IMR-90 (cell line): ENCODE results near the gene GRID1. TPM values are rescaled to one million over a fixed set of nuclear protein-coding genes. Genes with fewer than 3 reads are reported as not detected.

Experiments used
- ATAC-seq: fragments of 200-7000 bp; cut with Tn5 transposase; 2 replicates; pipeline ENCODE4 v1.9.1; 2020; ENCODE audit warnings: low read depth, mild to moderate bottlenecking, moderate library complexity
- BruUV-seq: library from RNA; stranded (reverse); fragments of 400-500 nt; replicated peaks from 2 replicates; lab custom pipeline; 2021; lab: Mats Ljungman, UMichigan
- CTCF ChIA-PET: fragments of 300-600 bp; formaldehyde crosslinking; extraction: SDS; loops from one replicate; lab custom pipeline; 2021; ENCODE audit warnings: antibody characterized with exemption; lab: Yijun Ruan, JAX
- POLR2A ChIA-PET: fragments of 300-600 bp; sonication (Branson Sonifier 250); formaldehyde crosslinking; loops from one replicate; lab custom pipeline; 2022; ENCODE audit warnings: antibody characterized with exemption; ENCODE audit not compliant: unreplicated experiment; lab: Charles Lee
- DNase-seq: peaks from one replicate; pipeline ENCODE4 v3.0.0; 2013
- H2AFZ ChIP-seq: replicated peaks from 2 replicates; pipeline ENCODE3; 2013; ENCODE audit warnings: low read length, mild to moderate bottlenecking; ENCODE audit not compliant: poor library complexity
- H2AK5ac ChIP-seq: 2 replicates; pipeline ENCODE4 v1.6.1; 2013; ENCODE audit warnings: low read depth, low read length, inconsistent platforms
- H2AK9ac ChIP-seq: replicated peaks from 2 replicates; pipeline ENCODE3; 2013; ENCODE audit warnings: mild to moderate bottlenecking, low read depth, low read length, moderate library complexity; ENCODE audit not compliant: poor library complexity
- H2BK120ac ChIP-seq: 2 replicates; pipeline ENCODE4 v1.6.1; 2013; ENCODE audit warnings: low read depth, low read length, inconsistent platforms
- H2BK15ac ChIP-seq: 3 replicates; pipeline ENCODE4 v1.6.1; 2013; ENCODE audit warnings: low read depth, low read length, inconsistent platforms
- H2BK20ac ChIP-seq: 2 replicates; pipeline ENCODE4 v1.6.1; 2013; ENCODE audit warnings: low read depth, mild to moderate bottlenecking, inconsistent platforms, low read length, moderate library complexity
- H2BK5ac ChIP-seq: 2 replicates; pipeline ENCODE4 v1.6.1; 2013; ENCODE audit warnings: mild to moderate bottlenecking, low read depth, low read length, inconsistent platforms; ENCODE audit not compliant: poor library complexity, severe bottlenecking
- H3K14ac ChIP-seq: replicated peaks from 2 replicates; pipeline ENCODE4 v1.6.1; 2013; ENCODE audit warnings: low read depth, low read length, inconsistent platforms
- H3K18ac ChIP-seq: 2 replicates; pipeline ENCODE4 v1.6.1; 2013; ENCODE audit warnings: low read depth, low read length, control low read depth
- H3K23ac ChIP-seq: 2 replicates; pipeline ENCODE4 v1.6.1; 2013; ENCODE audit warnings: low read depth, low read length, inconsistent platforms
- H3K27ac ChIP-seq: 2 replicates; pipeline ENCODE4 v1.5.1; 2013; ENCODE audit warnings: mild to moderate bottlenecking, control low read depth, low read length; ENCODE audit not compliant: insufficient read depth
- H3K27me3 ChIP-seq: 2 replicates; pipeline ENCODE4 v1.6.1; 2013; ENCODE audit warnings: low read length; ENCODE audit not compliant: control insufficient read depth, insufficient read depth
- H3K36me3 ChIP-seq: 2 replicates; pipeline ENCODE4 v1.6.1; 2013; ENCODE audit warnings: low read length, mixed read lengths; ENCODE audit not compliant: control insufficient read depth, insufficient read depth
- H3K4ac ChIP-seq: 2 replicates; pipeline ENCODE4 v1.6.1; 2013; ENCODE audit warnings: low read depth, low read length, inconsistent platforms
- H3K4me1 ChIP-seq: 2 replicates; pipeline ENCODE4 v1.6.1; 2013; ENCODE audit warnings: low read length, mixed read lengths; ENCODE audit not compliant: control insufficient read depth, insufficient read depth
- H3K4me2 ChIP-seq: 2 replicates; pipeline ENCODE4 v1.6.1; 2013; ENCODE audit warnings: low read depth, mild to moderate bottlenecking, control low read depth, low read length, moderate library complexity
- H3K4me3 ChIP-seq: 2 replicates; pipeline ENCODE4 v1.5.1; 2013; ENCODE audit warnings: low read depth, mild to moderate bottlenecking, control low read depth, low read length, moderate library complexity; ENCODE audit not compliant: insufficient read depth
- H3K56ac ChIP-seq: 2 replicates; pipeline ENCODE4 v1.6.1; 2013; ENCODE audit warnings: low read length, inconsistent platforms; ENCODE audit not compliant: insufficient read depth; ENCODE audit errors: extremely low read depth
- H3K79me1 ChIP-seq, 2 experiments: 2 replicates each; pipeline ENCODE4 v1.6.1; 2013; ENCODE audit warnings: low read length in 2 of 2, inconsistent platforms in 1 of 2, low read depth in 1 of 2
- H3K9ac ChIP-seq: 2 replicates; pipeline ENCODE4 v1.6.1; 2013; ENCODE audit warnings: low read depth, low read length, control low read depth
- H3K9me1 ChIP-seq: 2 replicates; pipeline ENCODE4 v1.6.1; 2013; ENCODE audit warnings: low read length, inconsistent platforms; ENCODE audit not compliant: insufficient read depth
- H3K9me3 ChIP-seq: 2 replicates; pipeline ENCODE4 v1.6.1; 2013; ENCODE audit warnings: low read length; ENCODE audit not compliant: control insufficient read depth, insufficient read depth
- H4K20me1 ChIP-seq: 2 replicates; pipeline ENCODE4 v1.6.1; 2013; ENCODE audit warnings: low read length, inconsistent platforms; ENCODE audit not compliant: insufficient read depth
- H4K5ac ChIP-seq: 2 replicates; pipeline ENCODE4 v1.6.1; 2013; ENCODE audit warnings: mild to moderate bottlenecking, low read depth, low read length, control low read depth
- H4K8ac ChIP-seq, 2 experiments: 2 replicates each; pipeline ENCODE4 v1.6.1; 2013; ENCODE audit warnings: low read depth in 2 of 2, low read length in 2 of 2, control low read depth in 1 of 2, inconsistent platforms in 1 of 2
- H4K91ac ChIP-seq: 2 replicates; pipeline ENCODE4 v1.6.1; 2013; ENCODE audit warnings: low read depth, low read length, inconsistent platforms; ENCODE audit not compliant: insufficient read depth
- BHLHE40 ChIP-seq: fragments of 150-350 bp; IDR thresholded peaks from 2 replicates; pipeline ENCODE4 v1.6.1; 2016; ENCODE audit warnings: mild to moderate bottlenecking, low read depth, low read length
- CEBPB ChIP-seq: IDR thresholded peaks from 2 replicates; pipeline ENCODE4 v1.6.1; 2012; ENCODE audit warnings: low read depth, low read length, improper control_type of control experiment
- MXI1 ChIP-seq: IDR thresholded peaks from 2 replicates; pipeline ENCODE4 v1.6.1; 2012; ENCODE audit warnings: low read depth, mild to moderate bottlenecking, low read length, moderate library complexity, borderline replicate concordance
- RAD21 ChIP-seq: IDR thresholded peaks from 2 replicates; pipeline ENCODE4 v1.6.1; 2012; ENCODE audit warnings: low read length, improper control_type of control experiment
- RFX5 ChIP-seq: IDR thresholded peaks from 2 replicates; pipeline ENCODE4 v1.8.0; 2012; ENCODE audit warnings: low read depth, mild to moderate bottlenecking, low read length, moderate library complexity
- WGBS, 2 experiments: methylation state at CpG; one replicate each; pipeline versions ENCODE4 v1.1.5 to v1.1.7; 2013; ENCODE audit warnings: missing lambda C conversion rate in 2 of 2; ENCODE audit not compliant: insufficient read length in 1 of 2; ENCODE audit errors: extremely low coverage in 2 of 2; 5-methylcytosine and 5-hydroxymethylcytosine counted together
- dilution Hi-C: fragments of 300-500 bp; cut with HindIII; formaldehyde crosslinking; loops from one replicate; pipeline ENCODE4 v1.14.3; 2018; ENCODE audit warnings: low sequenced_read_pairs; ENCODE audit not compliant: unreplicated experiment
- in situ Hi-C: fragments of 300-500 bp; cut with MboI; formaldehyde crosslinking; loops from 3 replicates; pipeline ENCODE4 v1.14.3; 2019; ENCODE audit warnings: low sequenced_read_pairs, inconsistent platforms, mixed read lengths
- intact Hi-C: fragments of 100-400 bp; cut with micrococcal nuclease; formaldehyde crosslinking; loops from 2 replicates; pipeline ENCODE4 v1.10.0; 2022
- polyA plus RNA-seq, 3 experiments: library from polyadenylated mRNA; depleted of rRNA; stranded (reverse); fragments of >200 nt; gene quantifications; 2 replicates each; pipeline ENCODE4 v1.2.3, GENCODE V29; 2012; ENCODE audit warnings: low replicate concordance in 1 of 3
- total RNA-seq: library from RNA; depleted of rRNA; stranded (reverse); fragments of >200 nt; gene quantifications from 2 replicates; pipeline ENCODE4 v1.2.3, GENCODE V29; 2012
- TF ChIP-seq, protein P1 (sequence below): fragments of 150-350 bp; IDR thresholded peaks from 2 replicates; pipeline ENCODE4 v1.6.1; 2016; ENCODE audit warnings: low read depth, mild to moderate bottlenecking, low read length, moderate library complexity, borderline replicate concordance

GRID1 gene
- total and polyA plus RNA-seq, 2 of the 4 experiments (the other 2 are of a cell fraction), result not detected

DNA sequence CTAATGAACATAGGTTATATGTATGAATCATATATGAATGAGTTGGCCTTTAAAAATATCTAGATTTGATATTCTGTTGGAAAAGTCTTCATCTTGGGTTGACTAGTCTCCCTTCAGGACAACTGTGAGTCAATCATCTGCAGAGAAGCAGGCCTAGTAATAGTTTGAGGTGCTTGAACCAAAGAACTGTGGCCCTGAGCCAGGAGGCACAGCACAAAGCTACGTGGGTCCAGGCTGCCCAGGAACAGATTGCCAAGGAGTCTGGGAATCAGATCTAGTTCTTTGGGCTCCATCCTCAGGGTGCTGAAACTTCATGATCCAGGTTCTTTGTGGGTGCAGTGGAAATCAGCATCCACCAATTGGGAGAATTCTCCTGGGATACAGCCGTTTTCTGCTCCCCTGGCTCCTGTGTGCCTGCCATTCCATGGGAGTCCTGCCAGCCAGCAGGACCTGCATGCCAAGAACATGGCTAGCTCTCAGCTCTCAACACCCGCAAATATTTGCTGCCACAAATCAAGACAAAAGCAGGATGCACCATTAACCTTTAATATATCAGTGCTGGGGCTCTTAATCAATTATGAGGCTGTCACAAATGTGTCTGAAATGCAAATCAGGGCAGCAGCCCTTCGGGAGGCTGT lies 709.0 kb downstream of the GRID1 start:
- Histone ChIP-seq H3K23ac (no peak overlapping the region), H3K9me3 (peaks cover 32% of the 10 kb centered on the region), H2BK5ac (no peak overlapping the region), H4K8ac (no peak overlapping the region), H3K18ac (no peak overlapping the region), H4K20me1 (no peaks in the 10 kb centered on the region), H3K4me1 (no peaks in the 10 kb centered on the region), H3K9me1 (no peaks in the 10 kb centered on the region), H3K4me3 (no peak overlapping the region), H3K9ac (no peak overlapping the region), H3K56ac (no peak overlapping the region), H4K91ac (no peak overlapping the region), H2BK20ac (no peak overlapping the region), H2BK15ac (no peak overlapping the region), H2BK120ac (no peak overlapping the region), H3K4ac (no peak overlapping the region), H3K27me3 (no peaks in the 10 kb centered on the region), H2AK9ac (no peak overlapping the region), H2AFZ (no peak overlapping the region), H3K36me3 (no peaks in the 10 kb centered on the region), H3K27ac (no peak overlapping the region), H3K14ac (no peak overlapping the region), H3K79me1 (no peaks in the 10 kb centered on the region), H2AK5ac (no peak overlapping the region), H3K4me2 (no peak overlapping the region), H4K5ac (no peak overlapping the region)
- TF ChIP-seq RAD21, result no peak
- no peak for TF ChIP-seq RFX5
- TF ChIP-seq, protein P1, sequence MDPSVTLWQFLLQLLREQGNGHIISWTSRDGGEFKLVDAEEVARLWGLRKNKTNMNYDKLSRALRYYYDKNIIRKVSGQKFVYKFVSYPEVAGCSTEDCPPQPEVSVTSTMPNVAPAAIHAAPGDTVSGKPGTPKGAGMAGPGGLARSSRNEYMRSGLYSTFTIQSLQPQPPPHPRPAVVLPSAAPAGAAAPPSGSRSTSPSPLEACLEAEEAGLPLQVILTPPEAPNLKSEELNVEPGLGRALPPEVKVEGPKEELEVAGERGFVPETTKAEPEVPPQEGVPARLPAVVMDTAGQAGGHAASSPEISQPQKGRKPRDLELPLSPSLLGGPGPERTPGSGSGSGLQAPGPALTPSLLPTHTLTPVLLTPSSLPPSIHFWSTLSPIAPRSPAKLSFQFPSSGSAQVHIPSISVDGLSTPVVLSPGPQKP, result no peak
- no peak for TF ChIP-seq BHLHE40
- no peak for TF ChIP-seq MXI1
- no peak for TF ChIP-seq CEBPB
- BruUV-seq, result no TSS peak
- POLR2A ChIA-PET, result no interaction called here
- dilution Hi-C loops, result no loop called here
- in situ Hi-C loops, result no loop called here
- DNase-seq (no peak), ATAC-seq (no peak)
- intact Hi-C loops, result no loop called here
- CTCF ChIA-PET, result no interaction called here
- WGBS, 2 experiments, result 20% methylated on average over 1 of the region's 4 CpGs; no CpG with 5 or more reads in 1 of the 2 experiments
